Lung (tissue), 12 donors: Measurements from ENCODE around the gene FAM186B. TPM values are rescaled to one million over a fixed set of nuclear protein-coding genes. Genes with fewer than 3 reads are reported as not detected.

ENCODE experiments used
- ATAC-seq: fragments of 200-7000 bp; cut with Tn5 transposase; one replicate; pipeline ENCODE4 v1.9.1; 2020; ENCODE audit warnings: moderate number of reproducible peaks; ENCODE audit not compliant: insufficient read depth, low FRiP score
- DNase-seq, 3 donors: peaks; one replicate each; pipeline ENCODE4 v3.0.0-alpha.2; 2013 to 2017
- H3K27ac ChIP-seq, 2 donors: one replicate each; pipeline ENCODE4 v1.5.1; 2013; ENCODE audit warnings: mild to moderate bottlenecking in 2 of 2, moderate library complexity in 2 of 2, control low read depth in 1 of 2, inconsistent platforms in 1 of 2, low read depth in 1 of 2, low read length in 1 of 2
- H3K27me3 ChIP-seq, 3 donors: one replicate each; pipeline ENCODE4 v1.5.1; 2013; ENCODE audit warnings: low read length in 2 of 3; ENCODE audit not compliant: control insufficient read depth in 3 of 3, insufficient read depth in 3 of 3
- H3K36me3 ChIP-seq, 4 donors: one replicate each; pipeline ENCODE4 v1.5.1; 2013; ENCODE audit warnings: low read length in 4 of 4, mild to moderate bottlenecking in 1 of 4, moderate library complexity in 1 of 4; ENCODE audit not compliant: control insufficient read depth in 4 of 4, insufficient read depth in 4 of 4
- H3K4me1 ChIP-seq, 5 donors: one replicate each; pipeline ENCODE4 v1.5.1; 2013; ENCODE audit warnings: low read length in 5 of 5, mild to moderate bottlenecking in 2 of 5, moderate library complexity in 1 of 5; ENCODE audit not compliant: control insufficient read depth in 5 of 5, insufficient read depth in 5 of 5
- H3K4me3 ChIP-seq: one replicate; pipeline ENCODE4 v1.5.1; 2013; ENCODE audit warnings: mild to moderate bottlenecking, control low read depth, moderate library complexity
- H3K9ac ChIP-seq, 2 donors: one replicate each; pipeline ENCODE4 v1.5.1; 2013; ENCODE audit warnings: low read length in 2 of 2, control low read depth in 1 of 2; ENCODE audit not compliant: insufficient read depth in 1 of 2
- H3K9me3 ChIP-seq, 4 donors: one replicate each; pipeline ENCODE4 v1.5.1; 2013; ENCODE audit warnings: low read length in 3 of 4, mild to moderate bottlenecking in 1 of 4, moderate library complexity in 1 of 4; ENCODE audit not compliant: control insufficient read depth in 4 of 4, insufficient read depth in 3 of 4
- WGBS, 2 donors: extraction: QIAGEN DNeasy Blood & Tissue Kit; methylation state at CpG; one replicate each; pipeline ENCODE4 v1.1.7; 2013; 5-methylcytosine and 5-hydroxymethylcytosine counted together
- polyA plus RNA-seq, 2 donors: library from polyadenylated mRNA; stranded (reverse); fragments of 200-250 nt; gene quantifications; one replicate each; pipeline ENCODE4 v1.2.1, GENCODE V29; 2013
- total RNA-seq, 2 donors: library from RNA; depleted of rRNA in 1 of 2; stranded (reverse); fragments of >200 nt in 1 of 2; gene quantifications; one replicate each; pipeline ENCODE4 v1.2.1, GENCODE V29; 2014 to 2021
- TF ChIP-seq, protein P1 (sequence below): IDR thresholded peaks from 2 replicates; pipeline ENCODE4 v1.5.1; 2012; ENCODE audit warnings: mild to moderate bottlenecking; ENCODE audit errors: control extremely low read depth, extremely low read depth
- donor health status: control.
- donor health status: control.
- donor health status: Bipolar disorder and iron deficiency.
- donor health status: healthy.
- donor health status: DM: yes; HTN: yes; CAD: no.

Gene FAM186B
- total and polyA plus RNA-seq, 4 donors: 0.17 to 0.80 (median 0.43) TPM

DNA sequence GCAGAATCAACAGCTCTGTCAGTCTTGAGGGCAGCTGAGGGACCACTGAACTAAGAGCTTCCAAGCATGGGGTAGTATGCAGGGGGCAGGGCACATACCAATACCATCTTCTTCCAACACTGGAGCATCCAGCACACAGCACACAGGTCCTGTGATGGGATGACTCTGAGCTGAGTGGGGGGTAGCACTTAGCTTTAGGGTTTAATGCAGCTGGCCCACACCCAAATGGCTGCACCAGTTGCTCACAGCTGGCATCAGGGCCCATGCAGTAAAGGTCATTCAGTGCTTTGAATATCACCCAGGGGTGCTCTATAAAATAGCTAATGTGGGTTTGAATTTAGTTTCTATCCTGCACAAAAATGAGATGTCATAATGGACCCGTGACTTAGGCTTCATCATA is 1.7 kb downstream of the FAM186B start:
- DNase-seq (no peak), ATAC-seq (no peak)
- peaks cover 0 to 10% (median 0%) of the 10 kb centered on the region in 5 donors for H3K4me1 ChIP-seq
- TF ChIP-seq, protein P1, sequence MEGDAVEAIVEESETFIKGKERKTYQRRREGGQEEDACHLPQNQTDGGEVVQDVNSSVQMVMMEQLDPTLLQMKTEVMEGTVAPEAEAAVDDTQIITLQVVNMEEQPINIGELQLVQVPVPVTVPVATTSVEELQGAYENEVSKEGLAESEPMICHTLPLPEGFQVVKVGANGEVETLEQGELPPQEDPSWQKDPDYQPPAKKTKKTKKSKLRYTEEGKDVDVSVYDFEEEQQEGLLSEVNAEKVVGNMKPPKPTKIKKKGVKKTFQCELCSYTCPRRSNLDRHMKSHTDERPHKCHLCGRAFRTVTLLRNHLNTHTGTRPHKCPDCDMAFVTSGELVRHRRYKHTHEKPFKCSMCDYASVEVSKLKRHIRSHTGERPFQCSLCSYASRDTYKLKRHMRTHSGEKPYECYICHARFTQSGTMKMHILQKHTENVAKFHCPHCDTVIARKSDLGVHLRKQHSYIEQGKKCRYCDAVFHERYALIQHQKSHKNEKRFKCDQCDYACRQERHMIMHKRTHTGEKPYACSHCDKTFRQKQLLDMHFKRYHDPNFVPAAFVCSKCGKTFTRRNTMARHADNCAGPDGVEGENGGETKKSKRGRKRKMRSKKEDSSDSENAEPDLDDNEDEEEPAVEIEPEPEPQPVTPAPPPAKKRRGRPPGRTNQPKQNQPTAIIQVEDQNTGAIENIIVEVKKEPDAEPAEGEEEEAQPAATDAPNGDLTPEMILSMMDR: no peak
- WGBS, 2 donors: 82 to 90% methylated on average over 1 of the region's 1 CpG
- peaks cover 0 to 6% (median 1%) of the 10 kb centered on the region in 4 donors for H3K36me3 ChIP-seq
- H3K9me3 ChIP-seq: no peaks in the 10 kb centered on the region
- H3K4me3 ChIP-seq: no peak overlapping the region
- no peaks in the 10 kb centered on the region for H3K27me3 ChIP-seq
- no peak overlapping the region for H3K9ac ChIP-seq
- H3K27ac ChIP-seq: no peak overlapping the region

- Histone ChIP-seq H3K27ac (no peak overlapping the region), H3K4me3 (no peak overlapping the region), H3K9me3 (no peaks in the 10 kb centered on the region), H3K36me3 (peaks cover 0 to 6% (median 1%) of the 10 kb centered on the region in 4 donors), H3K27me3 (no peaks in the 10 kb centered on the region), H3K9ac (no peak overlapping the region), H3K4me1 (peaks cover 0 to 6% (median 0%) of the 10 kb centered on the region in 5 donors)
- 95 to 100% methylated on average over 8 of the region's 8 CpGs for WGBS, 2 donors
- ATAC-seq: no peak
- TF ChIP-seq, protein P1: no peak
- no peak for DNase-seq
These were observed 5.5 kb downstream of the FAM186B start for GRCh38 chr12:49599961-49600360.

DNA sequence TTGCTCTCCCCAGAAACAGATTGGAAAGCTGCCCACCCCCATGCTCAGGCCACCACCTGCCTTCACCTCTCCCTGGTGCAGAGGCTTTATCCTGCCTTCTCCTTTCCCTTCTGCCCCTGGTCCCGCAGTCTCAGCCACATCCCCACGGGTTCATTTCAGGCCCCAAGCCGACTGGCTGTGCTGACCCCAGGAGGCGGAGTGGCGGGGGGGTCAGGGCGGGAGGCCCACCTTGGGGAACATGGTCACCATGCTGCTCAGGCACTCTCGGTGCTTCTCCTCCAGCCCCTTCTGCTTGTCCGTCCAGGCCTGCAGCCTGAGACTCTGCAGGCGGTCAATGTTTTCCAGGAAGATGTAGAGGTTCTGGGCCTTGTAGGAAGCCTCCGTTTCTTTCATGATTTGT is 6.9 kb downstream of the FAM186B start:
- H3K9me3 ChIP-seq: no peaks in the 10 kb centered on the region
- H3K27ac ChIP-seq: no peak overlapping the region
- H3K9ac ChIP-seq: no peak overlapping the region
- H3K36me3 ChIP-seq: peaks cover 0 to 3% (median 1%) of the 10 kb centered on the region in 4 donors
- H3K4me3 ChIP-seq: no peak overlapping the region
- H3K4me1 ChIP-seq: no peaks in the 10 kb centered on the region
- TF ChIP-seq, protein P1: no peak
- ATAC-seq: no peak
- DNase-seq: no peak
- no peaks in the 10 kb centered on the region for H3K27me3 ChIP-seq
- 88 to 90% methylated on average over 10 of the region's 10 CpGs for WGBS, 2 donors
